ENCODE results near the gene GNG14. TPM values are rescaled to one million over a fixed set of nuclear protein-coding genes. Genes with fewer than 3 reads are reported as not detected.

GNG14 gene
- total RNA-seq, 1 donor from 2014 or later: not detected

GRCh38 chr19:12698138-12698537 is 10.3 kb downstream of the GNG14 start:
- H3K27ac Mint-ChIP-seq (ENCODE audit: unreplicated experiment): peak overlapping the region; percentile 8
- no peaks in the 10 kb centered on the region for H3K27me3 Mint-ChIP-seq (ENCODE audit: low read depth)
- peak overlapping the region; percentile 35 for H3K4me3 Mint-ChIP-seq (ENCODE audit: unreplicated experiment)
- TF ChIP-seq CTCF (IDR thresholded peaks at IDR 0.05): no peak
- peaks cover 14% of the 10 kb centered on the region for H3K36me3 Mint-ChIP-seq (ENCODE audit: low read depth)
- H3K4me1 Mint-ChIP-seq (ENCODE audit: low read depth): peaks cover 10% of the 10 kb centered on the region
- DNase-seq (ENCODE audit: low spot score): no peak
- no peaks in the 10 kb centered on the region for H3K9me3 Mint-ChIP-seq (ENCODE audit: low read depth)

- no peak overlapping the region for H3K27ac Mint-ChIP-seq (ENCODE audit: unreplicated experiment)
- no peaks in the 10 kb centered on the region for H3K9me3 Mint-ChIP-seq (ENCODE audit: low read depth)
- no peak for DNase-seq (ENCODE audit: low spot score)
- H3K27me3 Mint-ChIP-seq (ENCODE audit: low read depth): no peaks in the 10 kb centered on the region
- H3K4me3 Mint-ChIP-seq (ENCODE audit: unreplicated experiment): no peak overlapping the region
- no peak for TF ChIP-seq CTCF (IDR thresholded peaks at IDR 0.05)
- H3K36me3 Mint-ChIP-seq (ENCODE audit: low read depth): peaks cover 38% of the 10 kb centered on the region
- H3K4me1 Mint-ChIP-seq (ENCODE audit: low read depth): peaks cover 5% of the 10 kb centered on the region
These were observed 13.9 kb downstream of the GNG14 start for GRCh38 chr19:12701596-12702282.

- peak overlapping the region; percentile 51 for H3K27ac Mint-ChIP-seq (ENCODE audit: unreplicated experiment)
- H3K4me3 Mint-ChIP-seq (ENCODE audit: unreplicated experiment): no peak overlapping the region
- H3K36me3 Mint-ChIP-seq (ENCODE audit: low read depth): peaks cover 38% of the 10 kb centered on the region
These were observed 15.2 kb downstream of the GNG14 start for GRCh38 chr19:12703046-12703445.

GRCh38 chr19:12705169-12705568 is 17.4 kb downstream of the GNG14 start:
- no peaks in the 10 kb centered on the region for H3K9me3 Mint-ChIP-seq (ENCODE audit: low read depth)
- no peak overlapping the region for H3K4me3 Mint-ChIP-seq (ENCODE audit: unreplicated experiment)
- no peaks in the 10 kb centered on the region for H3K27me3 Mint-ChIP-seq (ENCODE audit: low read depth)
- no peaks in the 10 kb centered on the region for H3K4me1 Mint-ChIP-seq (ENCODE audit: low read depth)
- TF ChIP-seq CTCF (IDR thresholded peaks at IDR 0.05): no peak
- peaks cover 35% of the 10 kb centered on the region for H3K36me3 Mint-ChIP-seq (ENCODE audit: low read depth)
- no peak overlapping the region for H3K27ac Mint-ChIP-seq (ENCODE audit: unreplicated experiment)
- no peak for DNase-seq (ENCODE audit: low spot score)

More at GRCh38 chr19:12703046-12703445, 15.2 kb downstream of the GNG14 start:
- no peaks in the 10 kb centered on the region for H3K9me3 Mint-ChIP-seq (ENCODE audit: low read depth)
- H3K27me3 Mint-ChIP-seq (ENCODE audit: low read depth): no peaks in the 10 kb centered on the region
- no peak for DNase-seq (ENCODE audit: low spot score)
- peaks cover 2% of the 10 kb centered on the region for H3K4me1 Mint-ChIP-seq (ENCODE audit: low read depth)
- no peak for TF ChIP-seq CTCF (IDR thresholded peaks at IDR 0.05)

GRCh38 chr19:12705654-12706331 is 18.0 kb downstream of the GNG14 start:
- Mint-ChIP-seq H3K36me3 (ENCODE audit: low read depth) (peaks cover 39% of the 10 kb centered on the region), H3K27ac (ENCODE audit: unreplicated experiment) (no peak overlapping the region), H3K9me3 (ENCODE audit: low read depth) (no peaks in the 10 kb centered on the region), H3K4me3 (ENCODE audit: unreplicated experiment) (no peak overlapping the region), H3K27me3 (ENCODE audit: low read depth) (no peaks in the 10 kb centered on the region), H3K4me1 (ENCODE audit: low read depth) (no peaks in the 10 kb centered on the region)
- peak; percentile 93 for DNase-seq (ENCODE audit: low spot score)
- no peak for TF ChIP-seq CTCF (IDR thresholded peaks at IDR 0.05)

Measured in chondrocyte (in vitro differentiated cells).